Smooth muscle cell of the pulmonary artery (primary cell): ENCODE measurements around the gene COX5A. TPM values are rescaled to one million over a fixed set of nuclear protein-coding genes. Genes with fewer than 3 reads are reported as not detected.

Experiments used
- total RNA-seq: library from RNA; depleted of rRNA; stranded (reverse); fragments of >200 nt; gene quantifications from 2 replicates; pipeline ENCODE4 v1.2.3, GENCODE V29; 2014

Gene COX5A
- 33.1 and 41.3 TPM in 2 replicates for total RNA-seq

DNA sequence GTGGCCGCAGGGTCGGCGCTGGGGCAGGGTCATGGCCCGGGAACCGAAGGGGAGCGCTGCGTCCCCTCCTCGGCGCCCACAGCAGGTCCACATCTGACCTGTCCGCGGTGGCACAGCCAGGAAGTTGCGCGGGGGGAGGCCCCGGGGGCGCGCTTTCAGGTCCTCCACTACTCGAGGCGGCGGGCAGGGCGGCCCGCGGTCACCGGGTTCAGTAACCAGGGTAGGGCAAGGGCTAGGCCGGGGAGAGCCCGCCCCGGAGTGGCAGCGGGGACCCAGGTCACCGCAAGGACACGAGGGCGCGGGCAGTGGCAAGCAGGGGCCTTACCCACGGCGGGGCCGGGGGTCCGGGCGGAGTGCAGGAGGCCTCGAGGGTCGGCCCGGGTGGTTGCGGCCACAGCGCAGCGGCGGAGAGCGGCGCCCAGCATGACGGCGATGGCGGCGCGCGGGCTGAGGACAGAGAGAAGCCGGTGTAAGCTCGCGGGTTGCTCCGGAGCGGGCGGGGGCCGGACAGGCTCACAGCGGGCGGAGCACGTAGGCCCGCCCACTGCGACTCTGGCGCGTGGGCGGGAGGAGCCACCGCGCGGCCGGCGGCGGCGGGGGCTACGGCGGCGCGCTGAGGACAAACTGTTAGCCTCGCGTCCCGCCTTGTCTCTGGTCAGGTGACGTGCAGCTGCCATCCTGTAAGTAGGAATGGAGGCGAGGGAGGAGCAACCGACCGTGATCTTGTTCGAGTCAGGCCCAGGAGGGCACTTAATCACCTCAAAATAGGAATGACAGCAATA lies at the start of gene COX5A:
Gene COX5A, minus strand, starts transcription at position 484 of the 782 bp plus-strand sequence. Its CDS starts 59 bp downstream, at position 425.

DNA sequence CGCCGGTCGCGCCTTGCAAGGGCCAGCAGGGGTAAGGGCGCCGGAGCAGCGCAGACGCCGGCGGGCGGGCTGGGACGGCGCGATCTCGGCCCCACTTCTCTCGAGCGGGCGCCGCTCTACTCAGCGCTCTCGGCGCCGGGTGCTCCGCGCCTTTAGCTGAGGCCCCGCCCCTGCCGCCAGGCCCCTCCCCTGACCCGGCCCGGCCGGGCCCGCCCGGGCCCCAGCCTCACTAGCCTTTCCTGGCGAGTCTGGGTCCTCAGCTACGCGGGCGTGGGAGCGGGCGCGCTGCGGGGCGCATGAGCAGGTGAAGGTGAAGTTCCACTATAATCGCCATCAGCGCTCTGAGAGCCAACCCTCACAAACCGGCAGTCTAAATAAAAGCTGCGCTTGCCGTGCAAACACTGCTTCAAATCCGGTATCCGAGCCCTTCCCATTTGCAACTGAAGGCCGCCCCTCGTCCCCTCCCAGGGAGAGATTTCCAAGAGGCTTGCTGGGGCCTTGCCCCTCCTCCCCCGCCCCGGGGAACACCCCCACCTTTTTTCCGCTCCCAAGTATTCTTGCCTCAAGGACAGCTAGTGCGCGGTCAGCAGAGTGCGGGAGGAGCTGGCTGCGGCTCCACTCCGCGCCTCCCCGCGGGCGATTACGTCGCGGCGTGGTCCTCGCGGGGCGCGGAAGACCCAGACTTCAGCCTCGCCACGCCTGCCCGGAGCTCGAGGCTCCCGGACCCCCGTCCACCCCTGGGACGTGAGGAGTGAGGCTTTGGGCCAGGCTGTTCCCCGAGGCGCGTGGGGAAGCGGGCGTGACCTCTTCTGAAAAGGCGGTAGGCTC lies 19.0 kb upstream of the COX5A start, which contains the start of gene RPP25:
Gene RPP25, minus strand, starts transcription at position 125 of the 828 bp plus-strand sequence. CDS start 189 bp downstream, outside the sequence.

GRCh38 chr15:74906450-74907162 lies 31.3 kb downstream of the COX5A start, which contains the start of gene FAM219B:
Gene FAM219B (minus strand): TSS chr15:74906851. CDS start chr15:74906800, 51 bp downstream.

DNA sequence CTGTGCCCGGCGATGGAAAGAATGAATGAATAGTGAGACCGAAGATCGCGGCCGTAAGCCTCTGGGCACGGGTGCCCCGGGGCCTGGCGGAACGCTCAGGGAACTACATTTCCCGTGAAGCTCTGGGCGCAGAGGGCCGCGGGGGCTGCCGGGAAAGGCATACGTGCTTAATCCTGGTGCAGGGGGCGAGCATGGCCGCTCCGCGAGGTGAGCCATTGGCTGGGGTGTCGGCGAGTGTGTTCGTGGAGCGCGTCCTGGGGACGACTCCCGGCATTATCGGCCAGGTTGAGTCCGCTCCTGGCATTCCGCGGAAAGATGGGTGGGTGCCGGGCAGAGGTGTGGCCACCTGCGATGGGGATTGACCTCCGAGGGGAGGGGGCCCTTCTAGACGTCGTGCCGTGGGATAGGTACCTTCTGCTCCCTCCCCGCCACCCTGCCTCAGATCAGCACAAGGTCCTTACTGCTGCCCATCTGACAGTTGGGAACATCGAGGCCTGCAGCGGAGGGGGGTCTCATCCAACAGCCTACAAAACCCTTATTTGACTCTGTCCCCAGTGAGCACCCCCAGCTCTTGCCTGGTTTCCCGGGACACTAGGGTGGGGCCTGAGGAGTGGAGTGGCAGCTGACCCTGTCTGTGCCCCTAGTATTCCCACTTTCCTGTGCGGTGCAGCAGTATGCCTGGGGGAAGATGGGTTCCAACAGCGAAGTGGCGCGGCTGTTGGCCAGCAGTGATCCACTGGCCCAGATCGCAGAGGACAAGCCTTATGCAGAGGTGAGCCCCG lies 47.8 kb downstream of the COX5A start, which contains the start of gene MPI:
Gene MPI, plus strand, starts transcription at position 160 of the 782 bp plus-strand sequence. Its CDS starts 32 bp downstream, at position 192.

DNA sequence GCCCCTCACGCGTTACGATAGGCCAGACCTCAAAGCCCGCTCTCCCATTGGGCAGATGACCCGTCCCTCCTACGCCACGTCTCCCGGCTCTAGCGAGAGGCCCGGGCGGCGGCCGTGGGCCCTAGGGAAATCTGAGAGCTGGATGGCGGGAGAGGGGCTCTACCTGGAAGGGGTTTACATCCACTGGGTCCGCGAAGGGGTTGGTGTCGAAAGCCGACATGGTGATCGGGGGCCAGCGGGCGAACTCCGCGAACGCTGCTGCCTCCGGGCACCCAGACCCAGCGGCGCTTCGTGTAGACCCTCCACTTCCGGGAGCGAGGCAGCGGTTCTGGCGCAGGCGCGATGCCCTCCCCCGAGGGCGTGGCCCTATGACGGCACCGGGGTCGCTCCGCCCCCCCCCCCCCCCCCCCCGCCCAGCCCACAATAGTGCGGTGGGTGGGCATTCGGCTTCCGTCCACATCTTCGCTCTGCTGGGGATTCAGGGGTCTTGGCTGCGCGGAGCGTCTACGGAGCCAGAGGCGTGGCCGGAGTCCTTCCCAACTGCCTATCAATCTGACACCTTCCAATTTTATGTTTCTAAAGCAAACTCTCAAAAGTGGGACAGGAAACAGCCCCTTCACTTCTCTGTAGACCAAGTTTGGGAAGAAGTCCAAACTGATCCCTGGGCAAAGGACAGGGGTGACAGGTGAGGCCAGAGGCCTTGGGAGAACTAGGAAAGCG lies 64.7 kb downstream of the COX5A start, which contains the start of gene SCAMP2:
Gene SCAMP2, minus strand, starts transcription at position 330 of the 720 bp plus-strand sequence. Its CDS starts 110 bp downstream, at position 220.

Other genes starting within 250 kb of the COX5A start
- gene EDC3, start 242.0 kb downstream of the COX5A start, total RNA-seq = 22.0 and 23.5 TPM in 2 replicates
- gene CYP1A1, start 212.5 kb downstream of the COX5A start, total RNA-seq = 0.40 and 1.2 TPM in 2 replicates
- gene CYP1A2, start 189.2 kb downstream of the COX5A start, total RNA-seq = not detected in 2 replicates
- gene CSK, start 156.0 kb downstream of the COX5A start, total RNA-seq = 37.6 and 55.2 TPM in 2 replicates
- 0.26 TPM in 1 of 2 replicates, not detected in the other for gene LMAN1L, start 125.2 kb downstream of the COX5A start, total RNA-seq
- not detected in 2 replicates for gene CPLX3, start 111.4 kb downstream of the COX5A start, total RNA-seq
- gene ULK3, start 94.9 kb downstream of the COX5A start, total RNA-seq = 14.5 and 28.5 TPM in 2 replicates
- 28.7 and 39.0 TPM in 2 replicates for gene SCAMP2, start 64.7 kb downstream of the COX5A start, total RNA-seq
- gene MPI, start 48.0 kb downstream of the COX5A start, total RNA-seq = 118 TPM in 2 replicates
- 50.0 and 71.3 TPM in 2 replicates for gene FAM219B, start 31.2 kb downstream of the COX5A start, total RNA-seq
- 2.6 and 4.6 TPM in 2 replicates for gene RPP25, start 18.7 kb upstream of the COX5A start, total RNA-seq
- gene SCAMP5, start 57.5 kb upstream of the COX5A start, total RNA-seq = 1.6 and 2.6 TPM in 2 replicates
- gene PPCDC, start 85.5 kb upstream of the COX5A start, total RNA-seq = 7.3 and 7.4 TPM in 2 replicates